Measurements from ENCODE around the gene KRTAP10-2.
"Not testable (repeated sequence)": the region's sequence is repeated elsewhere in the genome, so short reads cannot be mapped to it uniquely, and the experiment has no call there.

The KRTAP10-2 gene

DNA sequence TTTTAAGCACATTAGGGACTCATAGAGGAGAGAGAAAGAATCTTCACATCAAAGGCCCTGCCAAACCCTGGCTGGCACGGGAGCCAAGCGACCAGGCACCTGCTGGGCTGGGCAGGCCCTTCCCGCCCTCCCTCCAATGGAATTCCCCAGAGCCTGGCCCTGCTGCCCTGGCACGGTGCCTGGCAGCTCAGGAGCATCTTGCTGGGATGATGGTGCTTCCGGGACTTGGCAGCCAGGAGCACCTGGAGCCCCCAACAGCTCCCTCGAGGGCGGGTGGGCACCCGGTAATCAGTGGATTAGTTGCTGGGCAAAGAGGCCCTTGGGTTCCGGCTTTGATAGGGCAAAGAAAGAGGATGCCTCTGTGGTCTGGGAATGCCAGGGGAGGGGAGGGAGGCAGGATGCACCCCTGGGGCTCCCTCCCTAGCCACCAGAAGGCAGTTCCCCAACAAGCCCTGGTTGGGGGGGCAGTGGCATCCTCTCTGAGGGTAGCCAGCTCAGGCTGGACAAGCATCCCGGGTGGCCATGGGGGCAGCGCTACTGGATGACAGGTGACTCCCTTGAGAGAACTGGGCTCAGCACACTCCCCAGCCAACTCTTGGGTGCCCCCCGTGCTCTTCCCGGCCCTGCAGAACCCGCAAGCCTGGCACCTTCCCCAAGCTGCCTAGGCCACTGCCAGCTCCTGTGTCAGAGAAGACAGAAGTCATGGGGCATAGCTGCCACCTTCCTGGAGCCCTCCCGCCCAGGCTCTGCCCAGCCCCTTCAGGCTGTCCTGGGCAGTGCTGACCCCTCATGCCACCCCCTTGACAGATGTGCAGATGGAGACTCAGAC, 37.7 kb downstream of the KRTAP10-2 start:
- DNase-seq (ENCODE audit: low spot score) = peak; percentile 33

- no peak for DNase-seq (ENCODE audit: low spot score)
Measured at GRCh38 chr21:44512496-44513388, 38.6 kb downstream of the KRTAP10-2 start.

- DNase-seq (ENCODE audit: low spot score) = no peak
Measured at GRCh38 chr21:44511938-44512275, 39.4 kb downstream of the KRTAP10-2 start.

GRCh38 chr21:44511219-44511937, 39.9 kb downstream of the KRTAP10-2 start:
- DNase-seq (ENCODE audit: low spot score) = no peak

DNA sequence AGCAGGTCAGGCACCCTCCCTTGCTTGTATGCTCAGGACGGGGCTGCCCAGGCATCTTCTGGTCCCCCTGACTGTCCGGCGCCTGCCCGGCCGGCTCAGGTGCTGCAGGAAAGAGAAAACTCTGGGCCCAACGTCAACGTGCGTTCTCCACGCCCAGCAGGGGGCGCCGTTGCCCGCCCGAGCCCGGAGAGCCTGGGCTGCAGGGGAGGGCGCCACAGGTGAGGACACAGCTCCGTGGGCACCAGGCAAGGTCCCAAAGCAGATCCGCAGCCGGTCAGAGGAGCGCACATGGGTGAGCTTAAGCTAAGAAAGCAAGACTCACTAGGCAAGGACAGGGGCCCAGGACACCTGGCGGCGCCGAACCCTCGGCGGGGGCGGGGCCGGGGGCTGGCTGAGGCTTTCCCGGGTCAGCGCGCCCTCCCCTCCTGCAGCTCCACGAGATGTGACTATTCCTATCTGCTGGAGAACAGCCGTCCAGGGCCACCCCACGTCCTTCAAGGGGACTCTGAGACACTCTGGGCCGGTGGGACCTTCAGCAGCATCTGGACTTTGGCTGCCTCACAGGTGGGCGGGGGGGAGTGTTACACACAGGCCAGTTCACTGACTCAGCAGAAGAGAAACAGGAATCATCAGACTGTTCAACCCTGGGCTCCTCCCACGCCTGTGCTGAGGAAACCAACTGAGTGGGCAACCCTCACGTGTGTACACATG, 40.6 kb downstream of the KRTAP10-2 start:
- DNase-seq (ENCODE audit: low spot score) = peak; percentile 68

GRCh38 chr21:44510109-44510507, 41.2 kb downstream of the KRTAP10-2 start:
- no peak for DNase-seq (ENCODE audit: low spot score)

GRCh38 chr21:44509539-44509938, 41.8 kb downstream of the KRTAP10-2 start:
- DNase-seq (ENCODE audit: low spot score) = peak; percentile 54

- DNase-seq (ENCODE audit: low spot score) = no peak
Measured at GRCh38 chr21:44508711-44509445, 42.4 kb downstream of the KRTAP10-2 start.

GRCh38 chr21:44508426-44508710, 42.9 kb downstream of the KRTAP10-2 start:
- DNase-seq (ENCODE audit: low spot score) = no peak

GRCh38 chr21:44507673-44508425, 43.5 kb downstream of the KRTAP10-2 start:
- DNase-seq (ENCODE audit: low spot score) = no peak

DNA sequence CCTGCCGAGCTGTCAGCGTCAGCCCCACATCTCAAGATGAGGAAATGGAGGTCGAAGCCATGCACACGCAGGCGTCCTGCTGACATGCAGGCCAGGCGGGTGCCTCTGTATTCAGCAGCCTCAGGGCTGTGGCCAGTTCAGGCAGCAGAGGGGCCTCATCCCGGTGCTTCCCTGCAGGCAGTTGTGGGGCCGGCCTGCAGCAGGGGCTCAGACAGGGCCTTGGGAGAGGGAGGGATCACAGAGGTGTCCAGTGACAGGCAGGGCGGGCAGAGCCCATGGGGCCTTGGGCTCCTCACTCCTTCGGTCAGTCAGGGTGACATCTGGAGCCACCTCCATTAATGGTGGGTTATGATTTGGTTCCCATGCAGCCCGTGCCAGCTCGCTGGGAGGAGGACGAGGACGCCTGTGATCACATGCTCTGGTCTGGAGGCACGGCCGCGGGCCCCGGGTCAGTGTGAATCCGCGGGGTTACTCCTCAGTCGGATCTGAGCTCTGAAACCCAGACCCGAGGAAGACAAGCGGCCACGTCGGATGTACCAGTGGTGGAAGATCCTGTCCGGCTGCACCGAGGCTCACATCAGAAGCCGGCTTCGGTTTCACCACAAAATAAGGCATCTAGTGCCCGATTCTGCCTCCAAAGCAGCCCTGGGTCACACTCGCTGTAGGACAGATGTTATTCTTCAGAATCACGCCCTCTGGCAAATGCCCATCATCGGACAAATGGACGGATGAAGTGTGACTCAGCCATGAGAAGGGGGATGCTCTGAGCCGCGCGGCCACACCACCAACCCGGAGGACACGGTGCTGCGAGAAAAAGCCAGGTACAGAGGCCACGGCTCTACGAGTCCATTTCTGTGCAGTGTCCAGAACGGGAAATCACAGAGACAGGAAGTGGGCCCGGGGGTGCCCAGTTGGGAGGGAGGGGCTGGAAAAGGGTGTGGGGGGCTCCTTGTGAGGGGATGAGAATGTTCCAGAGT, 44.7 kb downstream of the KRTAP10-2 start:
- DNase-seq (ENCODE audit: low spot score) = no peak

DNA sequence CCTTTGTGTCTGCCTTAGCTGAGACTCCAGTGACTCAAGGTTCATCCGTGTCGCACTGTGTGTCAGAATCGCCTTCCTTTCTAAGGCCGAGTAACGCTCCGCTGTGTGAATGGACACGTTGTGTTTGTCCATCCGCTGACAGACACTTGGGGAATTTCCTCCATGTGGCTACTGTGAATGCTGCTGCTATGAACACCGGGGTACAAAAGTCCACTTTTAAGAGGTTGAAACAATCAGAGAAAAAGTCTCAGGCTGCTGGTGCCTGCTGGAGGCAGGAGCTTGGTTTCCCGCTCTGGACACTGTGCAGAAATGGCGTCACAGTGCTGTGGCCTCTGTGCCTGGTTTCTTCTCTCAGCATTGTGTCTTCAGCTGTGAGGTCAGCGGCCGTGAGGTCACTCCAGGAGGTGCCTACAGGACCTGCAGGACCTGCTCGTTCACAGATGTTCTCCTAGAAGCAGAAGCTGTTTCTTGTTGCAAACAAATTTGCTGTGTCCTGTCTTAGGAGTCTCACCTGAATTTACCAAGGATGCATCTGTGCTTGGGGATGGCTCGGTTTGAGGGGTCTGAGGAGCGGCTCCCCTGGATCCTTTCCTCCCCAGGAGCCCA, 45.5 kb downstream of the KRTAP10-2 start:
- DNase-seq (ENCODE audit: low spot score) = no peak

- no peak for DNase-seq (ENCODE audit: low spot score)
Measured at GRCh38 chr21:44503901-44504399, 47.4 kb downstream of the KRTAP10-2 start.

DNA sequence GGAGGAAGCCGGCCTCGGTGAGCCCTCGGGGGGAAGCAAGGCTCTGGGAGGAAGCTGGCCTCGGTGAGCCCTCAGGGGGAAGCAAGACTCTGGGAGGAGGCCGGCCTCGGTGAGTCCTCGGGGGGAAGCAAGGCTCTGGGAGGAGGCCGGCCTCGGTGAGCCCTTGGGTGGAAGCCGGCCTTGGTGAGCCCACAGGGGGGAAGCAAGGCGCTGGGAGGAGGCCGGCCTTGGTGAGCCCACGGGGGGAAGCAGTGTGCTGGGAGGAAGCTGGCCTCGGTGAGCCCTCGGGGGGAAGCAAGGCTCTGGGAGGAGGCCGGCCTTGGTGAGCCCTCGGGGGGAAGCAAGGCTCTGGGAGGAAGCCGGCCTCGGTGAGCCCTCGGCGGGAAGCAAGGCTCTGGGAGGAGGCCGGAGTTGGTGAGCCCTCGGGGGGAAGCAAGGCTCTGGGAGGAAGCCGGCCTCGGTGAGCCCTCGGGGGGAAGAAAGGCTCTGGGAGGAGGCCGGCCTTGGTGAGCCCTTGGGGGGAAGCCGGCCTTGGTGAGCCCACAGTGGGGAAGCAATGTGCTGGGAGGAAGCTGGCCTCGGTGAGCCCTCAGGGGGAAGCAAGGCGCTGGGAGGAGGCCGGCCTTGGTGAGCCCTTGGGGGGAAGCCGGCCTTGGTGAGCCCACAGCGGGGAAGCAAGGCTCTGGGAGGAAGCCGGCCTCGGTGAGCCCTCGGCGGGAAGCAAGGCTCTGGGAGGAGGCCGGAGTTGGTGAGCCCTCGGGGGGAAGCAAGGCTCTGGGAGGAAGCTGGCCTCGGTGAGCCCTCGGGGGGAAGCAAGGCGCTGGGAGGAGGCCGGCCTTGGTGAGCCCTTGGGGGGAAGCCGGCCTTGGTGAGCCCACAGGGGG, 48.1 kb downstream of the KRTAP10-2 start:
- DNase-seq (ENCODE audit: low spot score) = not testable (repeated sequence)

- no peak for DNase-seq (ENCODE audit: low spot score)
Measured at GRCh38 chr21:44502171-44502958, 48.9 kb downstream of the KRTAP10-2 start.

All from LoVo (cell line).